ENCODE data around the gene LIPM.

LIPM gene

DNA sequence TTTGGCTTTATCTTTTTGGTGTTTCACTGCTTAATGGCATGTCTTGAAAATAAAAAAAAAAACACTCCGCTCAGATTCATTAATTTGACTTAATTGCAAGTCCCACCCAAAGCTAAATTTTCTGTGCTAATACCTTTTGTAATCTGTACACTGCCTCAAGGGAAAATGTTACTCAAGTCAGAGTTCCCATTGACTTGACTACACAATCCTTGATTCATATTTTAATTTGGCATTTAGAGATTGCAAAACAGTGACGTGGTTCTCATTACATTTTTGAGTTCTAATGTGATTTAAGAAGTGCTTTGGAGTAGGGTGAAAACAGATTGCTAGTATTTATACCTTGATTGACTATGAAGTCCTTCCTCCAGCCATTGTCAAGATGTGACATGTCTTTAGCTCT lies 21.3 kb upstream of the LIPM start:
- no peak overlapping the region for H3K27ac ChIP-seq (ENCODE audit: low read depth, low read length)
- H3K9me3 ChIP-seq (ENCODE audit: control insufficient read depth in 1 of 2, low read length in 2 of 2) = no peaks in the 10 kb centered on the region
- H3K4me3 ChIP-seq (ENCODE audit: low read depth in 1 of 2, low read length in 2 of 2) = no peak overlapping the region
- H3K27me3 ChIP-seq (ENCODE audit: control insufficient read depth in 1 of 2, insufficient read depth in 2 of 2, low read length in 2 of 2) = no peaks in the 10 kb centered on the region
- H3K4me1 ChIP-seq (ENCODE audit: control insufficient read depth in 1 of 2, insufficient read depth in 2 of 2, low read length in 2 of 2) = no peaks in the 10 kb centered on the region
- no peak overlapping the region for H3K9ac ChIP-seq (ENCODE audit: low read depth in 1 of 2, low read length in 2 of 2)
- H3K36me3 ChIP-seq (ENCODE audit: control insufficient read depth in 1 of 2, insufficient read depth in 2 of 2, low read length in 2 of 2) = no peaks in the 10 kb centered on the region

DNA sequence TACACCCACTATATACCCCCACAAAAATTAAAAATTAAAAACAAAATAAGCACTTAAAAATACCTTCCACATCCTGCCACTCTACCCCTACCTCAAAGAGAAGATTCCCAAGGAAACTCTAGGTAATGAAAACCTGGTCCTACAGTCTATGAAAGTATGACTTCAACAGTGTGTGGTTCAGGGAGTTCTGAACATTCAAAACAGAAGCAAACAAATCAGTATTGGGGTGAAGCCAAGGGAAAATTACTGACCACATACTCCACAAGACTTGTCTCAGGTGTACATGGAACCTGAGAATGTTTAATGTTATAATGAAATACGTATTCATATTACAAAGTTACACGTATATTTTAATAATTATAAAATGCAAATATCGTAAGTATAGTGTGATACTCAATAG lies 20.3 kb upstream of the LIPM start:
- H3K9ac ChIP-seq (ENCODE audit: low read depth in 1 of 2, low read length in 2 of 2) = no peak overlapping the region
- H3K36me3 ChIP-seq (ENCODE audit: control insufficient read depth in 1 of 2, insufficient read depth in 2 of 2, low read length in 2 of 2) = no peaks in the 10 kb centered on the region
- H3K27ac ChIP-seq (ENCODE audit: low read depth, low read length) = no peak overlapping the region
- no peaks in the 10 kb centered on the region for H3K27me3 ChIP-seq (ENCODE audit: control insufficient read depth in 1 of 2, insufficient read depth in 2 of 2, low read length in 2 of 2)
- H3K4me3 ChIP-seq (ENCODE audit: low read depth in 1 of 2, low read length in 2 of 2) = no peak overlapping the region
- H3K9me3 ChIP-seq (ENCODE audit: control insufficient read depth in 1 of 2, low read length in 2 of 2) = no peaks in the 10 kb centered on the region
- H3K4me1 ChIP-seq (ENCODE audit: control insufficient read depth in 1 of 2, insufficient read depth in 2 of 2, low read length in 2 of 2) = no peaks in the 10 kb centered on the region

- Histone ChIP-seq H3K36me3 (ENCODE audit: control insufficient read depth in 1 of 2, insufficient read depth in 2 of 2, low read length in 2 of 2) (no peaks in the 10 kb centered on the region), H3K4me3 (ENCODE audit: low read depth in 1 of 2, low read length in 2 of 2) (no peak overlapping the region), H3K27ac (ENCODE audit: low read depth, low read length) (no peak overlapping the region), H3K27me3 (ENCODE audit: control insufficient read depth in 1 of 2, insufficient read depth in 2 of 2, low read length in 2 of 2) (no peaks in the 10 kb centered on the region), H3K9me3 (ENCODE audit: control insufficient read depth in 1 of 2, low read length in 2 of 2) (no peaks in the 10 kb centered on the region), H3K4me1 (ENCODE audit: control insufficient read depth in 1 of 2, insufficient read depth in 2 of 2, low read length in 2 of 2) (no peaks in the 10 kb centered on the region), H3K9ac (ENCODE audit: low read depth in 1 of 2, low read length in 2 of 2) (no peak overlapping the region)
Measured at GRCh38 chr10:88783724-88784123, 18.8 kb upstream of the LIPM start.

DNA sequence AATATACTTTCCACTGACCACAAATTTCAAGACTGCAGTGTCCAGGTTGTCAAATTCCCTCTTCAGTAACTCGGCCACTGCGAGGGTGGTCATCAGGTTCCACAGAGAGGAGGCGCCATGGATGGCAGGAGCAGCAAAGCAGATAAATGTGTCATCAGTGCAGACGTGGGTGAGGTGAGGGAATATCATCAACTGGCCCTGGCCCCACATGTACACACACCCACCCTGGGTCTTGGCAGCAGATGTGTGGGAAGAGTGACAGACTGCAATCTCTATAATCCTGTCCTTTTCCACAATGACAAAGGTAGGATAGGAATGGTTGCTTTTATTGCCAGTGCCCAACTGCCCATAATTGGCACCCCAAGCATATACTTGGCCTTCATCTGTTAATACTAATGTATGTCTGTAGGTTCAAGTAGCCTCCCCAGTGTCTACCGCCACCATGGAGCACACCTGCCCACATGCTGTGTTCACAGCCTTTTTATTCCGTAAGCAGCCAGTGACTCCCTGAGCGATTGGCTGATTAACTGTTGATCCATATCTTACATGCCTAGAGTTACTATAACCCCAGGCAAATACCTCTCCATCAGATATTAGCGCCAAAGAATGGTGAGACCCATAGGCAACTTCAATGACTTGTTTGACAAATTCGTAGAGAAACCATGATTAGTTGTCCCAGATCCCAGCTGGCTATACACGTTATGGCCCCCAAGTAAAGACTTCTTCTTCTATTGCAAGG lies 16.3 kb upstream of the LIPM start:
- Histone ChIP-seq H3K9ac (ENCODE audit: low read depth in 1 of 2, low read length in 2 of 2) (no peak overlapping the region), H3K9me3 (ENCODE audit: control insufficient read depth in 1 of 2, low read length in 2 of 2) (no peaks in the 10 kb centered on the region), H3K4me1 (ENCODE audit: control insufficient read depth in 1 of 2, insufficient read depth in 2 of 2, low read length in 2 of 2) (no peaks in the 10 kb centered on the region), H3K4me3 (ENCODE audit: low read depth in 1 of 2, low read length in 2 of 2) (no peak overlapping the region), H3K27me3 (ENCODE audit: control insufficient read depth in 1 of 2, insufficient read depth in 2 of 2, low read length in 2 of 2) (no peaks in the 10 kb centered on the region), H3K27ac (ENCODE audit: low read depth, low read length) (no peak overlapping the region), H3K36me3 (ENCODE audit: control insufficient read depth in 1 of 2, insufficient read depth in 2 of 2, low read length in 2 of 2) (no peaks in the 10 kb centered on the region)

- H3K27me3 ChIP-seq (ENCODE audit: control insufficient read depth in 1 of 2, insufficient read depth in 2 of 2, low read length in 2 of 2) = no peaks in the 10 kb centered on the region
- H3K4me1 ChIP-seq (ENCODE audit: control insufficient read depth in 1 of 2, insufficient read depth in 2 of 2, low read length in 2 of 2) = no peaks in the 10 kb centered on the region
- no peak overlapping the region for H3K4me3 ChIP-seq (ENCODE audit: low read depth in 1 of 2, low read length in 2 of 2)
- H3K9me3 ChIP-seq (ENCODE audit: control insufficient read depth in 1 of 2, low read length in 2 of 2) = no peaks in the 10 kb centered on the region
- no peaks in the 10 kb centered on the region for H3K36me3 ChIP-seq (ENCODE audit: control insufficient read depth in 1 of 2, insufficient read depth in 2 of 2, low read length in 2 of 2)
- H3K9ac ChIP-seq (ENCODE audit: low read depth in 1 of 2, low read length in 2 of 2) = no peak overlapping the region
- no peak overlapping the region for H3K27ac ChIP-seq (ENCODE audit: low read depth, low read length)
Measured at GRCh38 chr10:88787463-88787862, 15.1 kb upstream of the LIPM start.

DNA sequence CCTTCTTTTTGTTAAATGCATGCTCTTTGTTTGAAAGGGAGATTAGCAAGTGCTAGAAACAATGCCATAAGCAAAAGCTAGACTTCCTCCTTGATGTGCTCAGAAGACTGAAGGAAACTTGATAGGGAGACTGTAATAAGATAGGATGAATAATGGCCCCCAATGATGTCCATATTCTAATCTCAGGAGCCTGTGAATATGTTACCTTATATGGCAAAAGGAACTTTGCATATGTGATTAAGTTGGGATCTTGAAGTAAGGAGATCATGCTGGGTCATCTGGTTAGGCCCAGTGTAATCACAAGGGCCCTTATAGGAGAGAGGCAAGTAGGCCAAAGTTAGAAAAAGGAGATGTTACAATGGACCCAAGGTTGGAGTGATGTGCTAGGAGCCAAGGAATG lies 13.6 kb upstream of the LIPM start:
- H3K27ac ChIP-seq (ENCODE audit: low read depth, low read length) = no peak overlapping the region
- H3K9me3 ChIP-seq (ENCODE audit: control insufficient read depth in 1 of 2, low read length in 2 of 2) = no peaks in the 10 kb centered on the region
- H3K27me3 ChIP-seq (ENCODE audit: control insufficient read depth in 1 of 2, insufficient read depth in 2 of 2, low read length in 2 of 2) = no peaks in the 10 kb centered on the region
- H3K4me3 ChIP-seq (ENCODE audit: low read depth in 1 of 2, low read length in 2 of 2) = no peak overlapping the region
- no peaks in the 10 kb centered on the region for H3K36me3 ChIP-seq (ENCODE audit: control insufficient read depth in 1 of 2, insufficient read depth in 2 of 2, low read length in 2 of 2)
- no peak overlapping the region for H3K9ac ChIP-seq (ENCODE audit: low read depth in 1 of 2, low read length in 2 of 2)
- H3K4me1 ChIP-seq (ENCODE audit: control insufficient read depth in 1 of 2, insufficient read depth in 2 of 2, low read length in 2 of 2) = no peaks in the 10 kb centered on the region

DNA sequence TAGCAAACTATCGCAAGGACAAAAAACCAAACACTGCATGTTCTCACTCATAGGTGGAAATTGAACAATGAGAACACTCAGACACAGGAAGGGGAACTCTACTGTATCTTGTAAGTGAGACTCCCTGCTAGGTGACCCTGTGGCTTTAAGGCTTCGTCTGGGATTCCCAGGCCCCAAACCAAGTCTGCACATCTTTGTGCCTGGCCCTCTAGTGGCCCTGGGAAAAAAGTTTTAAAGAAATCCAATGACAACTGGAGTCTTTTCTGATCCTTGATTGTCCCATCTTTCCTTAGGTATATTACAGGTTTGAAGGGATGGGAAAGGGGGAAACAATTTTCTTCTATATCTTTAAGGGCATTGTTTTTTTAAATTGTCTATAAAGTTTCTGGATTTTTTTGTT lies 10.6 kb upstream of the LIPM start:
- no peak overlapping the region for H3K4me3 ChIP-seq (ENCODE audit: low read depth in 1 of 2, low read length in 2 of 2)
- H3K27me3 ChIP-seq (ENCODE audit: control insufficient read depth in 1 of 2, insufficient read depth in 2 of 2, low read length in 2 of 2) = no peaks in the 10 kb centered on the region
- H3K27ac ChIP-seq (ENCODE audit: low read depth, low read length) = no peak overlapping the region
- no peak overlapping the region for H3K9ac ChIP-seq (ENCODE audit: low read depth in 1 of 2, low read length in 2 of 2)
- H3K9me3 ChIP-seq (ENCODE audit: control insufficient read depth in 1 of 2, low read length in 2 of 2) = no peaks in the 10 kb centered on the region
- no peaks in the 10 kb centered on the region for H3K4me1 ChIP-seq (ENCODE audit: control insufficient read depth in 1 of 2, insufficient read depth in 2 of 2, low read length in 2 of 2)
- no peaks in the 10 kb centered on the region for H3K36me3 ChIP-seq (ENCODE audit: control insufficient read depth in 1 of 2, insufficient read depth in 2 of 2, low read length in 2 of 2)

GRCh38 chr10:88792661-88793060 lies 9.9 kb upstream of the LIPM start:
- Histone ChIP-seq H3K27ac (ENCODE audit: low read depth, low read length) (no peak overlapping the region), H3K36me3 (ENCODE audit: control insufficient read depth in 1 of 2, insufficient read depth in 2 of 2, low read length in 2 of 2) (no peaks in the 10 kb centered on the region), H3K9me3 (ENCODE audit: control insufficient read depth in 1 of 2, low read length in 2 of 2) (no peaks in the 10 kb centered on the region), H3K4me1 (ENCODE audit: control insufficient read depth in 1 of 2, insufficient read depth in 2 of 2, low read length in 2 of 2) (no peaks in the 10 kb centered on the region), H3K9ac (ENCODE audit: low read depth in 1 of 2, low read length in 2 of 2) (no peak overlapping the region), H3K4me3 (ENCODE audit: low read depth in 1 of 2, low read length in 2 of 2) (no peak overlapping the region), H3K27me3 (ENCODE audit: control insufficient read depth in 1 of 2, insufficient read depth in 2 of 2, low read length in 2 of 2) (no peaks in the 10 kb centered on the region)

- Histone ChIP-seq H3K27me3 (ENCODE audit: control insufficient read depth in 1 of 2, insufficient read depth in 2 of 2, low read length in 2 of 2) (no peaks in the 10 kb centered on the region), H3K9me3 (ENCODE audit: control insufficient read depth in 1 of 2, low read length in 2 of 2) (no peaks in the 10 kb centered on the region), H3K36me3 (ENCODE audit: control insufficient read depth in 1 of 2, insufficient read depth in 2 of 2, low read length in 2 of 2) (no peaks in the 10 kb centered on the region), H3K9ac (ENCODE audit: low read depth in 1 of 2, low read length in 2 of 2) (peak overlapping the region in 1 of 2 donors; percentile 3), H3K27ac (ENCODE audit: low read depth, low read length) (no peak overlapping the region), H3K4me1 (ENCODE audit: control insufficient read depth in 1 of 2, insufficient read depth in 2 of 2, low read length in 2 of 2) (no peaks in the 10 kb centered on the region), H3K4me3 (ENCODE audit: low read depth in 1 of 2, low read length in 2 of 2) (no peak overlapping the region)
Measured at GRCh38 chr10:88793712-88794299, 8.7 kb upstream of the LIPM start.

DNA sequence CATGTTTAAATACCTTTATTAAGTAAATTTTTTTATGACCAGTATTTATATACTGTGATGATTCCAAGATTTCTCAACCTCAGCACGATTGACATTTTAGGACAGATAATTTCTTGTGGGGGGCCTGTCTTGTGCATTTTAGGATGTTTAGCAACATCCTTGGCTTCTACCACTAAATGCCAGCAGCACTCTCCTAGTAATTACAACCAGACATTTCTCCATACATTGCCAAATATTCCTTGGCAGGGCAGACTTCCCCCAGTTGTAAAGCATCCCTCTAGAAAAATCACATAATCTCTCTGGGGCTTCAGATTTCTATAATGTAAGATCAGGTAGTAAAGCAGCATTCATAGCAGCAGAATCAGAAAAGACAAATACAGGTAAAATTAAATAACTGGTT lies 7.8 kb upstream of the LIPM start:
- H3K9ac ChIP-seq (ENCODE audit: low read depth in 1 of 2, low read length in 2 of 2) = no peak overlapping the region
- H3K4me3 ChIP-seq (ENCODE audit: low read depth in 1 of 2, low read length in 2 of 2) = no peak overlapping the region
- no peaks in the 10 kb centered on the region for H3K4me1 ChIP-seq (ENCODE audit: control insufficient read depth in 1 of 2, insufficient read depth in 2 of 2, low read length in 2 of 2)
- no peaks in the 10 kb centered on the region for H3K36me3 ChIP-seq (ENCODE audit: control insufficient read depth in 1 of 2, insufficient read depth in 2 of 2, low read length in 2 of 2)
- no peak overlapping the region for H3K27ac ChIP-seq (ENCODE audit: low read depth, low read length)
- H3K27me3 ChIP-seq (ENCODE audit: control insufficient read depth in 1 of 2, insufficient read depth in 2 of 2, low read length in 2 of 2) = no peaks in the 10 kb centered on the region
- no peaks in the 10 kb centered on the region for H3K9me3 ChIP-seq (ENCODE audit: control insufficient read depth in 1 of 2, low read length in 2 of 2)
